Hepatocyte (in vitro differentiated cells): ENCODE data around the gene ADH4.
"Not testable (repeated sequence)": the region's sequence is repeated elsewhere in the genome, so short reads cannot be mapped to it uniquely, and the experiment has no call there.

Source experiments
- CTCF ChIP-seq: fragments of 200-600 bp; sonication (generic); IDR thresholded peaks from 2 replicates; pipeline ENCODE4 v1.5.1; 2016; ENCODE audit warnings: antibody characterized with exemption, mild to moderate bottlenecking; ENCODE audit not compliant: poor library complexity
- EZH2 ChIP-seq: fragments of 200-600 bp; sonication (generic); IDR thresholded peaks from 2 replicates; pipeline ENCODE4 v1.6.1; 2016; ENCODE audit warnings: antibody characterized with exemption, mild to moderate bottlenecking, borderline replicate concordance

- TF ChIP-seq CTCF, EZH2: not testable (repeated sequence)
Observed at GRCh38 chr4:99099814-99100213, 44.3 kb downstream of the ADH4 start.
